GM12874 (cell line): ENCODE data around the gene LARP4B.

Experiments
- CTCF ChIP-seq: IDR thresholded peaks from 2 replicates; pipeline ENCODE4 v1.5.1; 2011; ENCODE audit warnings: low read depth, mild to moderate bottlenecking, control low read depth, low read length, moderate library complexity; ENCODE audit not compliant: insufficient read depth

LARP4B gene

GRCh38 chr10:785089-785860, 146.2 kb downstream of the LARP4B start:
- TF ChIP-seq CTCF, result no peak

GRCh38 chr10:784403-785088, 147.0 kb downstream of the LARP4B start:
- no peak for TF ChIP-seq CTCF

GRCh38 chr10:782751-783648, 148.5 kb downstream of the LARP4B start:
- no peak for TF ChIP-seq CTCF

- TF ChIP-seq CTCF, result no peak
Measured at GRCh38 chr10:780536-781524, 150.7 kb downstream of the LARP4B start.

GRCh38 chr10:778626-779330, 152.7 kb downstream of the LARP4B start:
- TF ChIP-seq CTCF, result no peak

- TF ChIP-seq CTCF, result no peak
Measured at GRCh38 chr10:777913-778479, 153.5 kb downstream of the LARP4B start.
